ENCODE data around the gene ZNF432. TPM values are rescaled to one million over a fixed set of nuclear protein-coding genes. Genes with fewer than 3 reads are reported as not detected.

Gene ZNF432
- total and polyA plus RNA-seq, 12 donors = 2.3 to 32.1 (median 12.5) TPM

GRCh38 chr19:51983361-51983760 lies 65.3 kb downstream of the ZNF432 start:
- H3K9me3 ChIP-seq (replicated peaks in 1 of 3) = peaks cover 0 to 28% (median 0%) of the 10 kb centered on the region in 3 donors
- no peak overlapping the region for H3K27ac ChIP-seq
- TF ChIP-seq, protein P1, sequence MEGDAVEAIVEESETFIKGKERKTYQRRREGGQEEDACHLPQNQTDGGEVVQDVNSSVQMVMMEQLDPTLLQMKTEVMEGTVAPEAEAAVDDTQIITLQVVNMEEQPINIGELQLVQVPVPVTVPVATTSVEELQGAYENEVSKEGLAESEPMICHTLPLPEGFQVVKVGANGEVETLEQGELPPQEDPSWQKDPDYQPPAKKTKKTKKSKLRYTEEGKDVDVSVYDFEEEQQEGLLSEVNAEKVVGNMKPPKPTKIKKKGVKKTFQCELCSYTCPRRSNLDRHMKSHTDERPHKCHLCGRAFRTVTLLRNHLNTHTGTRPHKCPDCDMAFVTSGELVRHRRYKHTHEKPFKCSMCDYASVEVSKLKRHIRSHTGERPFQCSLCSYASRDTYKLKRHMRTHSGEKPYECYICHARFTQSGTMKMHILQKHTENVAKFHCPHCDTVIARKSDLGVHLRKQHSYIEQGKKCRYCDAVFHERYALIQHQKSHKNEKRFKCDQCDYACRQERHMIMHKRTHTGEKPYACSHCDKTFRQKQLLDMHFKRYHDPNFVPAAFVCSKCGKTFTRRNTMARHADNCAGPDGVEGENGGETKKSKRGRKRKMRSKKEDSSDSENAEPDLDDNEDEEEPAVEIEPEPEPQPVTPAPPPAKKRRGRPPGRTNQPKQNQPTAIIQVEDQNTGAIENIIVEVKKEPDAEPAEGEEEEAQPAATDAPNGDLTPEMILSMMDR (IDR thresholded peaks at IDR 0.05) = no peak
- TF ChIP-seq POLR2A (IDR thresholded peaks at IDR 0.05) = no peak
- no peak for DNase-seq
- intact Hi-C loops (cut with DNase I) = no loop called here
- peaks cover 6 to 9% of the 10 kb centered on the region in 2 donors for H3K4me1 ChIP-seq (replicated peaks in 1 of 2)
- 92 to 98% (median 97%) methylated on average over 4 of the region's 4 CpGs for WGBS, 4 donors
- H3K27me3 ChIP-seq = no peaks in the 10 kb centered on the region
- no peak overlapping the region for H3K4me3 ChIP-seq
- no peaks in the 10 kb centered on the region for H3K36me3 ChIP-seq (replicated peaks in 1 of 2)

Other genes with a start within 250 kb of the ZNF432 start
- gene ZNF577, start 160.9 kb downstream of the ZNF432 start, total RNA-seq = 10 to 100 TPM in 5 of 9 donors, 1 to 10 TPM in 4; 6.2 to 39.8 (median 14.0) TPM
- gene ZNF577, start 160.9 kb downstream of the ZNF432 start, polyA plus RNA-seq = 10 to 100 TPM; 16.2 to 54.6 (median 52.6) TPM
- 10 to 100 TPM in 5 of 9 donors, 1 to 10 TPM in 4; 2.8 to 16.3 (median 10.4) TPM for gene ZNF649, start 143.8 kb downstream of the ZNF432 start, total RNA-seq
- 1 to 10 TPM; 2.7 to 9.5 (median 2.9) TPM for gene ZNF649, start 143.8 kb downstream of the ZNF432 start, polyA plus RNA-seq
- gene ZNF613, start 121.4 kb downstream of the ZNF432 start, total RNA-seq = 10 to 100 TPM in 1 of 9 donors, 1 to 10 TPM in 8; 4.1 to 14.1 (median 5.9) TPM
- 1 to 10 TPM; 3.6 to 7.2 (median 4.9) TPM for gene ZNF613, start 121.4 kb downstream of the ZNF432 start, polyA plus RNA-seq
- gene ZNF350, start 62.0 kb downstream of the ZNF432 start, total RNA-seq = 10 to 100 TPM in 6 of 9 donors, 1 to 10 TPM in 3; 4.5 to 12.8 (median 12.2) TPM
- 10 to 100 TPM in 2 of 3 donors, 1 to 10 TPM in 1; 8.0 to 10.9 (median 10.2) TPM for gene ZNF350, start 62.0 kb downstream of the ZNF432 start, polyA plus RNA-seq
- gene ZNF615, start 40.6 kb downstream of the ZNF432 start, total RNA-seq = 10 to 100 TPM in 8 of 9 donors, 1 to 10 TPM in 1; 7.5 to 30.7 (median 12.4) TPM
- 1 to 10 TPM; 6.3 to 8.2 (median 7.3) TPM for gene ZNF615, start 40.6 kb downstream of the ZNF432 start, polyA plus RNA-seq
- 1 to 10 TPM; 2.3 to 9.4 (median 7.3) TPM for gene ZNF614, start 20.5 kb downstream of the ZNF432 start, total RNA-seq
- gene ZNF614, start 20.5 kb downstream of the ZNF432 start, polyA plus RNA-seq = 1 to 10 TPM; 3.3 to 8.2 (median 3.6) TPM
- 10 to 100 TPM in 8 of 9 donors, 1 to 10 TPM in 1; 9.2 to 34.1 (median 21.4) TPM for gene ZNF841, start 46.9 kb upstream of the ZNF432 start, total RNA-seq
- gene ZNF841, start 46.9 kb upstream of the ZNF432 start, polyA plus RNA-seq = 10 to 100 TPM; 15.2 to 29.2 (median 16.7) TPM
- 10 to 100 TPM in 8 of 9 donors, 1 to 10 TPM in 1; 7.0 to 55.4 (median 15.6) TPM for gene ZNF616, start 91.1 kb upstream of the ZNF432 start, total RNA-seq
- 10 to 100 TPM in 1 of 3 donors, 1 to 10 TPM in 2; 5.2 to 42.8 (median 5.6) TPM for gene ZNF616, start 91.1 kb upstream of the ZNF432 start, polyA plus RNA-seq
- gene ZNF836, start 122.8 kb upstream of the ZNF432 start, total RNA-seq = 100 to 1,000 TPM in 1 of 9 donors, 10 to 100 TPM in 7, 1 to 10 TPM in 1; 7.4 to 180 (median 36.0) TPM
- gene ZNF836, start 122.8 kb upstream of the ZNF432 start, polyA plus RNA-seq = 10 to 100 TPM; 13.2 to 61.2 (median 15.1) TPM
- gene PPP2R1A, start 141.2 kb upstream of the ZNF432 start, total RNA-seq = 1,000 to 10,000 TPM in 1 of 9 donors, 100 to 1,000 TPM in 8; 161 to 1,330 (median 354) TPM
- gene PPP2R1A, start 141.2 kb upstream of the ZNF432 start, polyA plus RNA-seq = 100 to 1,000 TPM; 349 to 638 (median 554) TPM
- 10 to 100 TPM in 6 of 9 donors, 1 to 10 TPM in 3; 2.3 to 18.8 (median 13.3) TPM for gene ZNF766, start 220.7 kb upstream of the ZNF432 start, total RNA-seq
- gene ZNF766, start 220.7 kb upstream of the ZNF432 start, polyA plus RNA-seq = 10 to 100 TPM in 1 of 3 donors, 1 to 10 TPM in 2; 2.8 to 21.4 (median 3.8) TPM
- gene ZNF480, start 248.3 kb upstream of the ZNF432 start, total RNA-seq = 10 to 100 TPM in 4 of 9 donors, 1 to 10 TPM in 5; 2.1 to 15.1 (median 9.0) TPM
- 10 to 100 TPM in 2 of 3 donors, 1 to 10 TPM in 1; 7.2 to 16.3 (median 13.2) TPM for gene ZNF480, start 248.3 kb upstream of the ZNF432 start, polyA plus RNA-seq